NB4 (cell line): ENCODE data around the gene CLGN.

ENCODE experiments used
- MYC ChIP-seq: IDR thresholded peaks from 2 replicates; pipeline ENCODE4 v1.6.1; 2011; ENCODE audit warnings: low read depth, low read length
- POLR2A ChIP-seq: IDR thresholded peaks from 2 replicates; pipeline ENCODE4 v1.6.1; 2011; ENCODE audit warnings: mild to moderate bottlenecking; ENCODE audit not compliant: insufficient read length; ENCODE audit errors: extremely low read depth
- TF ChIP-seq, protein P1 (sequence below): IDR thresholded peaks from one replicate; pipeline ENCODE4 v1.5.1; 2012; ENCODE audit warnings: low read depth, low read length
- TF ChIP-seq, protein P2 (sequence below): IDR thresholded peaks from 2 replicates; pipeline ENCODE4 v1.6.1; 2011; ENCODE audit warnings: low read depth, low read length

DNA sequence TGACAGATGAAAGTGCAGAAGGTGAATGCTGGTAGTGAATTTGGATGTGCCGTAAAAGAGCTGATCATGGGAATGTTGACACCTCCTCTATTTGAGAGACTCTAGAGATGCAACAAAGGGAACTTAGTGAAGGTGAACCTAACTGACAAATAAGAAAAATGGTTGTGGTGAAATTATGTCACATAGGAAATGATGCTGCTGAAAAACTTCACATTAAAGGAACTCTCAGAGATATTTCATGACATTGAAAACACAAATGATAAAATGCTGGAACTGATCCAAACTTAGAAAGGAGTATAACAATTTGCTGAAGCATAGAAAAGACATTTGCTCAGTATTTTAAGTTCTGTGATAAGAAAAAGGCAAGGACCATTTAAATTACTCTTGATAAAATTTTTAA is 38.7 kb upstream of the CLGN start:
- TF ChIP-seq, protein P1, sequence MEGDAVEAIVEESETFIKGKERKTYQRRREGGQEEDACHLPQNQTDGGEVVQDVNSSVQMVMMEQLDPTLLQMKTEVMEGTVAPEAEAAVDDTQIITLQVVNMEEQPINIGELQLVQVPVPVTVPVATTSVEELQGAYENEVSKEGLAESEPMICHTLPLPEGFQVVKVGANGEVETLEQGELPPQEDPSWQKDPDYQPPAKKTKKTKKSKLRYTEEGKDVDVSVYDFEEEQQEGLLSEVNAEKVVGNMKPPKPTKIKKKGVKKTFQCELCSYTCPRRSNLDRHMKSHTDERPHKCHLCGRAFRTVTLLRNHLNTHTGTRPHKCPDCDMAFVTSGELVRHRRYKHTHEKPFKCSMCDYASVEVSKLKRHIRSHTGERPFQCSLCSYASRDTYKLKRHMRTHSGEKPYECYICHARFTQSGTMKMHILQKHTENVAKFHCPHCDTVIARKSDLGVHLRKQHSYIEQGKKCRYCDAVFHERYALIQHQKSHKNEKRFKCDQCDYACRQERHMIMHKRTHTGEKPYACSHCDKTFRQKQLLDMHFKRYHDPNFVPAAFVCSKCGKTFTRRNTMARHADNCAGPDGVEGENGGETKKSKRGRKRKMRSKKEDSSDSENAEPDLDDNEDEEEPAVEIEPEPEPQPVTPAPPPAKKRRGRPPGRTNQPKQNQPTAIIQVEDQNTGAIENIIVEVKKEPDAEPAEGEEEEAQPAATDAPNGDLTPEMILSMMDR, result no peak
- TF ChIP-seq POLR2A (no peak), MYC (no peak)
- TF ChIP-seq, protein P2, sequence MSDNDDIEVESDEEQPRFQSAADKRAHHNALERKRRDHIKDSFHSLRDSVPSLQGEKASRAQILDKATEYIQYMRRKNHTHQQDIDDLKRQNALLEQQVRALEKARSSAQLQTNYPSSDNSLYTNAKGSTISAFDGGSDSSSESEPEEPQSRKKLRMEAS, result no peak
